ENCODE results near the gene RAB36. TPM values are rescaled to one million over a fixed set of nuclear protein-coding genes. Genes with fewer than 3 reads are reported as not detected.

Gene RAB36
- total and polyA plus RNA-seq, 4 donors: 0.22 to 0.56 (median 0.37) TPM

- peaks cover 2 to 34% (median 26%) of the 10 kb centered on the region in 4 donors for H3K4me1 ChIP-seq (ENCODE audit: control insufficient read depth in 4 of 4, insufficient read depth in 4 of 4, low read length in 3 of 4)
- no peak overlapping the region for H3K9ac ChIP-seq (ENCODE audit: low read depth in 1 of 2, low read length in 2 of 2)
- DNase-seq (ENCODE audit: low spot score): no peak
- no peaks in the 10 kb centered on the region for H3K36me3 ChIP-seq (ENCODE audit: control insufficient read depth in 4 of 4, insufficient read depth in 3 of 4, low read depth in 1 of 4, low read length in 3 of 4)
- no peaks in the 10 kb centered on the region for H3K27me3 ChIP-seq (ENCODE audit: control insufficient read depth in 4 of 4, insufficient read depth in 4 of 4, low read length in 3 of 4)
- TF ChIP-seq EGR1 (IDR thresholded peaks at IDR 0.05; ENCODE audit: low read depth in 2 of 2): no peak
- no peak for TF ChIP-seq CTCF (IDR thresholded peaks at IDR 0.05; ENCODE audit: low read depth, low read length, missing input control)
- no peak for TF ChIP-seq ATF3 (IDR thresholded peaks at IDR 0.05)
- no peak for TF ChIP-seq TAF1 (conservative IDR thresholded peaks at IDR 0.05)
- TF ChIP-seq RAD21 (IDR thresholded peaks at IDR 0.05): no peak
- no peak for TF ChIP-seq RXRA (IDR thresholded peaks at IDR 0.05)
- TF ChIP-seq JUND (IDR thresholded peaks at IDR 0.05): no peak
- no peak for TF ChIP-seq HNF4G (IDR thresholded peaks at IDR 0.05)
- no peak overlapping the region for H3K4me3 ChIP-seq (ENCODE audit: low read depth in 1 of 3, low read length in 3 of 3)
- no peaks in the 10 kb centered on the region for H3K9me3 ChIP-seq (ENCODE audit: control insufficient read depth in 4 of 4, low read length in 3 of 4)
- no peak overlapping the region for H3K27ac ChIP-seq (ENCODE audit: low read depth in 1 of 2, low read length in 2 of 2)
- 92% methylated on average over 13 of the region's 13 CpGs for WGBS
Measured at GRCh38 chr22:23161574-23161973, 16.3 kb downstream of the RAB36 start.

GRCh38 chr22:23163665-23164064, 18.4 kb downstream of the RAB36 start:
- Histone ChIP-seq H3K9me3 (ENCODE audit: control insufficient read depth in 4 of 4, low read length in 3 of 4) (no peaks in the 10 kb centered on the region), H3K4me1 (ENCODE audit: control insufficient read depth in 4 of 4, insufficient read depth in 4 of 4, low read length in 3 of 4) (peaks cover 2 to 29% (median 20%) of the 10 kb centered on the region in 4 donors), H3K9ac (ENCODE audit: low read depth in 1 of 2, low read length in 2 of 2) (no peak overlapping the region), H3K4me3 (ENCODE audit: low read depth in 1 of 3, low read length in 3 of 3) (no peak overlapping the region), H3K36me3 (ENCODE audit: control insufficient read depth in 4 of 4, insufficient read depth in 3 of 4, low read depth in 1 of 4, low read length in 3 of 4) (no peaks in the 10 kb centered on the region), H3K27ac (ENCODE audit: low read depth in 1 of 2, low read length in 2 of 2) (peak overlapping the region; percentile 27 to 53), H3K27me3 (ENCODE audit: control insufficient read depth in 4 of 4, insufficient read depth in 4 of 4, low read length in 3 of 4) (no peaks in the 10 kb centered on the region)
- TF ChIP-seq JUND (IDR thresholded peaks at IDR 0.05) (no peak), HNF4A (conservative IDR thresholded peaks at IDR 0.05) (peak in 1 of 2 donors; percentile 60)
- no peak for DNase-seq (ENCODE audit: low spot score)
- 60% methylated on average over 8 of the region's 8 CpGs for WGBS

- no peaks in the 10 kb centered on the region for H3K9me3 ChIP-seq (ENCODE audit: control insufficient read depth in 4 of 4, low read length in 3 of 4)
- no peaks in the 10 kb centered on the region for H3K27me3 ChIP-seq (ENCODE audit: control insufficient read depth in 4 of 4, insufficient read depth in 4 of 4, low read length in 3 of 4)
- no peak overlapping the region for H3K4me3 ChIP-seq (ENCODE audit: low read depth in 1 of 3, low read length in 3 of 3)
- peaks cover 2 to 29% (median 20%) of the 10 kb centered on the region in 4 donors for H3K4me1 ChIP-seq (ENCODE audit: control insufficient read depth in 4 of 4, insufficient read depth in 4 of 4, low read length in 3 of 4)
- TF ChIP-seq RXRA (IDR thresholded peaks at IDR 0.05) (peak; percentile 36 to 76), HNF4A (conservative IDR thresholded peaks at IDR 0.05) (peak; percentile 68 to 90), FOXA1 (IDR thresholded peaks at IDR 0.05) (no peak)
- H3K27ac ChIP-seq (ENCODE audit: low read depth in 1 of 2, low read length in 2 of 2): peak overlapping the region; percentile 27 to 53
- no peaks in the 10 kb centered on the region for H3K36me3 ChIP-seq (ENCODE audit: control insufficient read depth in 4 of 4, insufficient read depth in 3 of 4, low read depth in 1 of 4, low read length in 3 of 4)
- no peak overlapping the region for H3K9ac ChIP-seq (ENCODE audit: low read depth in 1 of 2, low read length in 2 of 2)
- no peak for DNase-seq (ENCODE audit: low spot score)
- 53% methylated on average over 11 of the region's 11 CpGs for WGBS
Measured at GRCh38 chr22:23164091-23164490, 18.8 kb downstream of the RAB36 start.

- DNase-seq (ENCODE audit: low spot score): no peak
- Histone ChIP-seq H3K27me3 (ENCODE audit: control insufficient read depth in 4 of 4, insufficient read depth in 4 of 4, low read length in 3 of 4) (no peaks in the 10 kb centered on the region), H3K9me3 (ENCODE audit: control insufficient read depth in 4 of 4, low read length in 3 of 4) (no peaks in the 10 kb centered on the region), H3K4me1 (ENCODE audit: control insufficient read depth in 4 of 4, insufficient read depth in 4 of 4, low read length in 3 of 4) (peaks cover 2 to 29% (median 20%) of the 10 kb centered on the region in 4 donors), H3K9ac (ENCODE audit: low read depth in 1 of 2, low read length in 2 of 2) (no peak overlapping the region), H3K27ac (ENCODE audit: low read depth in 1 of 2, low read length in 2 of 2) (no peak overlapping the region), H3K36me3 (ENCODE audit: control insufficient read depth in 4 of 4, insufficient read depth in 3 of 4, low read depth in 1 of 4, low read length in 3 of 4) (no peaks in the 10 kb centered on the region), H3K4me3 (ENCODE audit: low read depth in 1 of 3, low read length in 3 of 3) (no peak overlapping the region)
- TF ChIP-seq SP1 (IDR thresholded peaks at IDR 0.05) (no peak), RXRA (IDR thresholded peaks at IDR 0.05) (peak in 1 of 2 donors; percentile 31), HNF4A (conservative IDR thresholded peaks at IDR 0.05) (peak; percentile 70 to 77)
- WGBS: 69% methylated on average over 6 of the region's 6 CpGs
Measured at GRCh38 chr22:23166042-23166831, 21.0 kb downstream of the RAB36 start.

Measured in liver (tissue), 9 donors.